Testis (tissue), 2 donors: ENCODE data around the gene TMEFF1.

ENCODE experiments used
- POLR2A ChIP-seq: fragments of 450-650 bp; IDR thresholded peaks from one replicate; pipeline ENCODE4 v1.6.1; 2017; ENCODE audit warnings: antibody characterized with exemption, mild to moderate bottlenecking, moderate library complexity
- TF ChIP-seq, protein P1 (sequence below), 3 experiments: fragments of 450-650 bp in 2 of 3; fragments of 200-600 bp in 1 of 3; sonication (generic) in 1 of 3; IDR thresholded peaks; one replicate each; pipeline ENCODE4 v1.5.1; 2016 to 2019; ENCODE audit warnings: antibody characterized with exemption in 3 of 3, mild to moderate bottlenecking in 2 of 3, moderate library complexity in 1 of 3

DNA sequence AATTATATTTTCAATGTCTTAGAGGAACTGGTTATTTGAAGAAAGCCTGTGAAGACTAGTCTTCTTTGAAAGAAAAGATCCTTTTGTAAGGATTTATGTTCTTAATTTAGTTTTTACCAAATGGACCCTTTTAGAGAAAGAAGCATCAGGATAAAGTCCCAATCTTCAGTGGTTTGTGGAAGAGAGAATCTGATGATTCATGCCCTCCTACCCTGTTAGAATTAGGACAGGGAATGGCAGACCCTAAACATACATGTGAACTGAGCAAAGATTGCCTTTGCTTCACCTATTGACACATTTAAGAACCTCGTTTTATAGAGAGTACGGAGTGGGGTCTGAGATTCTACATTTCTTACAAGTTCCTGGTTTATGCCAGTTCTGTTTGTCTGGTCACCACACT is 20.1 kb upstream of the TMEFF1 start:
- TF ChIP-seq, protein P1, sequence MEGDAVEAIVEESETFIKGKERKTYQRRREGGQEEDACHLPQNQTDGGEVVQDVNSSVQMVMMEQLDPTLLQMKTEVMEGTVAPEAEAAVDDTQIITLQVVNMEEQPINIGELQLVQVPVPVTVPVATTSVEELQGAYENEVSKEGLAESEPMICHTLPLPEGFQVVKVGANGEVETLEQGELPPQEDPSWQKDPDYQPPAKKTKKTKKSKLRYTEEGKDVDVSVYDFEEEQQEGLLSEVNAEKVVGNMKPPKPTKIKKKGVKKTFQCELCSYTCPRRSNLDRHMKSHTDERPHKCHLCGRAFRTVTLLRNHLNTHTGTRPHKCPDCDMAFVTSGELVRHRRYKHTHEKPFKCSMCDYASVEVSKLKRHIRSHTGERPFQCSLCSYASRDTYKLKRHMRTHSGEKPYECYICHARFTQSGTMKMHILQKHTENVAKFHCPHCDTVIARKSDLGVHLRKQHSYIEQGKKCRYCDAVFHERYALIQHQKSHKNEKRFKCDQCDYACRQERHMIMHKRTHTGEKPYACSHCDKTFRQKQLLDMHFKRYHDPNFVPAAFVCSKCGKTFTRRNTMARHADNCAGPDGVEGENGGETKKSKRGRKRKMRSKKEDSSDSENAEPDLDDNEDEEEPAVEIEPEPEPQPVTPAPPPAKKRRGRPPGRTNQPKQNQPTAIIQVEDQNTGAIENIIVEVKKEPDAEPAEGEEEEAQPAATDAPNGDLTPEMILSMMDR (IDR thresholded peaks at IDR 0.05) = no peak
- TF ChIP-seq POLR2A = no peak
